Ascending aorta (tissue), 2 donors: ENCODE data around the gene TFPI. TPM values are rescaled to one million over a fixed set of nuclear protein-coding genes. Genes with fewer than 3 reads are reported as not detected.

ENCODE experiments used
- DNase-seq, 2 donors: peaks; one replicate each; pipeline ENCODE4 v3.0.0-alpha.2; 2019; ENCODE audit warnings: low spot score in 2 of 2
- H3K27ac ChIP-seq, 2 donors: fragments of 200-600 bp; sonication (generic); one replicate each; pipeline ENCODE4 v1.5.1; 2016 to 2017; ENCODE audit warnings: mild to moderate bottlenecking in 1 of 2
- H3K27me3 ChIP-seq: fragments of 200-600 bp; sonication (generic); one replicate; pipeline ENCODE4 v1.5.1; 2017
- H3K36me3 ChIP-seq, 2 donors: fragments of 200-600 bp; sonication (generic); one replicate each; pipeline ENCODE4 v1.5.1; 2016
- H3K4me1 ChIP-seq, 2 donors: fragments of 200-600 bp; sonication (generic); one replicate each; pipeline ENCODE4 v1.5.1; 2016 to 2017; ENCODE audit warnings: mild to moderate bottlenecking in 1 of 2
- H3K4me3 ChIP-seq, 2 donors: fragments of 200-600 bp; sonication (generic); one replicate each; pipeline ENCODE4 v1.5.1; 2016 to 2017; ENCODE audit warnings: mild to moderate bottlenecking in 1 of 2
- H3K9me3 ChIP-seq, 2 donors: fragments of 200-600 bp; sonication (generic); one replicate each; pipeline ENCODE4 v1.5.1; 2016
- intact Hi-C: fragments of 100-400 bp; cut with DNase I; formaldehyde crosslinking; loops from one replicate; pipeline ENCODE4 v1.15.1; 2023
- total RNA-seq: library from RNA; depleted of rRNA; stranded (reverse); fragments of >200 nt; gene quantifications from one replicate; pipeline ENCODE4 v1.1.0, GENCODE V29; 2016
- TF ChIP-seq, protein P1 (sequence below), 3 experiments: fragments of 200-600 bp in 2 of 3; fragments of 450-650 bp in 1 of 3; sonication (generic) in 2 of 3; IDR thresholded peaks; one replicate each; pipeline ENCODE4 v1.5.1; 2016 to 2019; ENCODE audit warnings: antibody characterized with exemption in 3 of 3, mild to moderate bottlenecking in 1 of 3, moderate library complexity in 1 of 3

Gene TFPI
- total RNA-seq, 1 donor from 2014 or later, result 85.6 TPM

DNA sequence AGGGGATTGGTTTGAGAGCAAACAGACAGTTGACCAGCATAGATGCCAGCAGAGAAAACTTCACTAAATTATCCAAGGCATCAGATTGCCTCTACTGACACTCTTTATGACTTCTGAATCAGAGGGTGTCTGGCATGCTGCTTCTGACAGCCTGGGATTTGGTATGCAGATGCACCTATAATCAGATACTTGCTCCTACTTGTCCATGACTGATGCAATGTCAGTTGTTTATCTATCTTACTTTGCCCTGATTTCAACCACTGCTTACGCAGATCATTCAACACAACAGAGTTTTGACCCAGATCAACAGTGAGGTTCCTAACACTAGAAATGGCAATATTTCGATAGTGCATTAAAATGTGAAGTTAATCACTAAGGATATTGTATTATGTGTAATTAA, 83.5 kb downstream of the TFPI start:
- no peak overlapping the region for H3K27ac ChIP-seq
- H3K36me3 ChIP-seq, result peaks cover 0 to 2% of the 10 kb centered on the region in 2 donors
- H3K9me3 ChIP-seq, result no peaks in the 10 kb centered on the region
- TF ChIP-seq, protein P1, sequence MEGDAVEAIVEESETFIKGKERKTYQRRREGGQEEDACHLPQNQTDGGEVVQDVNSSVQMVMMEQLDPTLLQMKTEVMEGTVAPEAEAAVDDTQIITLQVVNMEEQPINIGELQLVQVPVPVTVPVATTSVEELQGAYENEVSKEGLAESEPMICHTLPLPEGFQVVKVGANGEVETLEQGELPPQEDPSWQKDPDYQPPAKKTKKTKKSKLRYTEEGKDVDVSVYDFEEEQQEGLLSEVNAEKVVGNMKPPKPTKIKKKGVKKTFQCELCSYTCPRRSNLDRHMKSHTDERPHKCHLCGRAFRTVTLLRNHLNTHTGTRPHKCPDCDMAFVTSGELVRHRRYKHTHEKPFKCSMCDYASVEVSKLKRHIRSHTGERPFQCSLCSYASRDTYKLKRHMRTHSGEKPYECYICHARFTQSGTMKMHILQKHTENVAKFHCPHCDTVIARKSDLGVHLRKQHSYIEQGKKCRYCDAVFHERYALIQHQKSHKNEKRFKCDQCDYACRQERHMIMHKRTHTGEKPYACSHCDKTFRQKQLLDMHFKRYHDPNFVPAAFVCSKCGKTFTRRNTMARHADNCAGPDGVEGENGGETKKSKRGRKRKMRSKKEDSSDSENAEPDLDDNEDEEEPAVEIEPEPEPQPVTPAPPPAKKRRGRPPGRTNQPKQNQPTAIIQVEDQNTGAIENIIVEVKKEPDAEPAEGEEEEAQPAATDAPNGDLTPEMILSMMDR (IDR thresholded peaks at IDR 0.05), result no peak
- H3K4me3 ChIP-seq, result no peak overlapping the region
- intact Hi-C loops, result no loop called here
- H3K4me1 ChIP-seq, result no peaks in the 10 kb centered on the region
- DNase-seq, result no peak
- no peaks in the 10 kb centered on the region for H3K27me3 ChIP-seq

DNA sequence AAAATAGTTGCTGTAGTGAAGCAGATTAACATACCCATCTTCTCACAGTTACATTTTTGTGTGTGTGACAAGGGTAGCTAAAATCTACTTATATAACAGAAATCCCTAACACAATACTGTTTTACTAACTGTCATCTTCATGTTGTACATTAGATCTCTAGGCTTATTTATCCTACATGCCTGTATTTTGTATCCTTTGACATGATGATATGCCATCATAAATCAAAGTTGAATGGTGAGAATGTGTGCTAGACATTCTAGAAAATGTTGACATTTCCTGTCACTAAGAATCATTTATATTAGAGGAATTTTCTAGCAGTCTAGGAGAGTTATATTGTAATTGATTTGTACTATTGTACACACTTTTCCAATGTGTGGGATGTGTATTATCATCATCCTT, 84.7 kb downstream of the TFPI start:
- H3K27ac ChIP-seq, result no peak overlapping the region
- H3K36me3 ChIP-seq, result peaks cover 0 to 2% of the 10 kb centered on the region in 2 donors
- TF ChIP-seq, protein P1 (IDR thresholded peaks at IDR 0.05), result no peak
- no peaks in the 10 kb centered on the region for H3K4me1 ChIP-seq
- DNase-seq, result no peak
- H3K9me3 ChIP-seq, result no peaks in the 10 kb centered on the region
- H3K4me3 ChIP-seq, result no peak overlapping the region
- intact Hi-C loops, result no loop called here
- no peaks in the 10 kb centered on the region for H3K27me3 ChIP-seq

DNA sequence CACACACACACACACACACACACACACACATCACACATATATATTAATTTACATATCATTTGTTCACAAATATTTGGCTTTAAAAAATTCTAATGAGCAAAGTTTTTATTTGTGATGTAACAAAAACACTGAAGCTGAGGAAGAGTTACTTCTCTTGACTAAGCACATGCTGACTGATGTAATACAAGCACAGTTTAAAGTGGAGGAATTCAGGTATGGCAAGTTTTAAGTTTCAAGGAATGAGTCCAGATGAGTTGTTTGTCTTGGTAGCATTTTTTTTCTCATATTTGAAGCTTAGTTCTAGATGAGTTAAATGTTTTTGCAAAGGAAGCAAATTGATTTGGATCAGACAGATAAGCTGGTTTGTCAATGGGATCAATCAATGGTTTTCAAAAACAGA, 86.0 kb downstream of the TFPI start:
- no peak for DNase-seq
- intact Hi-C loops, result no loop called here
- no peaks in the 10 kb centered on the region for H3K4me1 ChIP-seq
- H3K36me3 ChIP-seq, result peaks cover 0 to 2% of the 10 kb centered on the region in 2 donors
- TF ChIP-seq, protein P1 (IDR thresholded peaks at IDR 0.05), result no peak
- no peak overlapping the region for H3K27ac ChIP-seq
- H3K27me3 ChIP-seq, result no peaks in the 10 kb centered on the region
- no peaks in the 10 kb centered on the region for H3K9me3 ChIP-seq
- no peak overlapping the region for H3K4me3 ChIP-seq

DNA sequence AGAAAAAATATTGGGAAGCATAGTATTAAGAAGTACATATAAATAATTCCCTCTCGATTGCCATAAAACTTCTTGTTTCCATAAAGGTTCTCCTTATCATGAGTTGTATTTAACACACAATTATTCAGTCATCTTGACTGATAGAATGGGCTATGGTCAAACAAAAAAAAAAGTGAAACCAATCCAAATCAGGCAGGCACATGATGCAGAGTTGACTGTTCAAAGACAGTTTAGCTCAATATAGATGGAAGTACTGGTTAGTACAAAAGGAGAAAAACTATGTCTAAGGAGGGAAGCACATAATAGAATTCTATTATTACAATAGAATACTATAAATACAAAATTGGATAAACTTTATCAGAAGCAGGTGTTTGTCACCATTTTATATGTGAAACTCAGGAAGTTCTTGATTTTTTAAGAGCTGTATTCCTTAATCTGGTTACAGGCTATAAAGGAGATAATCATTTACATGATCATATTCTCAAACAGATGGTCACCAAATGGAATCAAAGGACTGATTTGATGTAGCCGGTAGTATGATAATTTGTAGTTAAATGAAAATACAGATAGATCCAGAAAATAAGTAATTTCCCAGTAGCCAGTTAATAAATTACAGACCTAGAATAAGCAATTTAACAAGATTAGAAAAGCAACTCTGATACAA, 88.0 kb downstream of the TFPI start:
- Histone ChIP-seq H3K4me1 (no peaks in the 10 kb centered on the region), H3K9me3 (no peaks in the 10 kb centered on the region), H3K4me3 (no peak overlapping the region), H3K36me3 (no peaks in the 10 kb centered on the region), H3K27me3 (no peaks in the 10 kb centered on the region), H3K27ac (no peak overlapping the region)
- no peak for DNase-seq
- intact Hi-C loops, result no loop called here
- TF ChIP-seq, protein P1 (IDR thresholded peaks at IDR 0.05), result no peak

DNA sequence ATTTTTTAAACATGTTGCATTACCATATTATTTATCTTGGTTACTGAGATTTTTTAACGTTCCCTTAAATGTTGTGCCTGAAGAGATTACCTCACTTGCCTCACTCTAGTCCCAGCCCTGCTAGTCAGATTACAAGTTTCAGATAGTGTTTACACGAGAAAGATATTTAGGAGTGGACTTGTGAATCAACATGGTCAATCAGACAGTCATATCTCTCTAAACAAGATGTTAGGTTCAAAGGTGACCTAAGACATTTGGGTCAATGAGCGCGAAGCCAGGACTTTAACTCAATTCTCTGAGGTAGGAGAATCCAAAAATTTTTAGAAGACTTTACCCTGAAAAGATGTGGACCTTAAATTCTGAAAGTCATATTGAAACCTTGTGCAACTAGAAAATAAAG, 91.4 kb downstream of the TFPI start:
- no peak for DNase-seq
- H3K9me3 ChIP-seq, result no peaks in the 10 kb centered on the region
- TF ChIP-seq, protein P1 (IDR thresholded peaks at IDR 0.05), result no peak
- intact Hi-C loops, result no loop called here
- no peaks in the 10 kb centered on the region for H3K36me3 ChIP-seq
- no peaks in the 10 kb centered on the region for H3K4me1 ChIP-seq
- H3K27me3 ChIP-seq, result no peaks in the 10 kb centered on the region
- no peak overlapping the region for H3K27ac ChIP-seq
- no peak overlapping the region for H3K4me3 ChIP-seq
